ENCODE measurements around the gene SURF6. TPM values are rescaled to one million over a fixed set of nuclear protein-coding genes. Genes with fewer than 3 reads are reported as not detected.

The SURF6 gene
- total and polyA plus RNA-seq, 2 experiments from 2014 or later: 17.6 to 27.6 TPM

Small RNA genes lying within 50 kb of the gene (small RNA-seq; reads per million reads assigned to genes)
- gene RF00019 (ENCODE audit: low replicate concordance) (not detected), gene SNORD24 (ENCODE audit: low replicate concordance) (not detected), gene SNORD36A (ENCODE audit: low replicate concordance) (not detected), gene SNORD36B (ENCODE audit: low replicate concordance) (not detected), gene SNORD36C (ENCODE audit: low replicate concordance) (not detected)

Other genes with a start within 250 kb of the SURF6 start
- 15.5 and 20.3 TPM in 2 replicates for gene RALGDS, start 214.9 kb downstream of the SURF6 start, total RNA-seq (2014; rRNA removed; shearing (Covaris generic))
- 6.1 and 8.6 TPM in 2 replicates for gene RALGDS, start 214.9 kb downstream of the SURF6 start, polyA plus RNA-seq (2016; fragmentation: Nextera tagmentation; extraction: Ambion mirVana)
- 15.7 and 22.4 TPM in 2 replicates for gene GBGT1, start 172.3 kb downstream of the SURF6 start, total RNA-seq (2014; rRNA removed; shearing (Covaris generic))
- 3.7 and 4.9 TPM in 2 replicates for gene GBGT1, start 172.3 kb downstream of the SURF6 start, polyA plus RNA-seq (2016; fragmentation: Nextera tagmentation; extraction: Ambion mirVana)
- gene OBP2B, start 126.9 kb downstream of the SURF6 start, total RNA-seq (2014; rRNA removed; shearing (Covaris generic)): not detected in 2 replicates
- gene OBP2B, start 126.9 kb downstream of the SURF6 start, polyA plus RNA-seq (2016; fragmentation: Nextera tagmentation; extraction: Ambion mirVana): not detected in 2 replicates
- gene ABO, start 61.0 kb downstream of the SURF6 start, total RNA-seq (2014; rRNA removed; shearing (Covaris generic)): 0.16 and 0.28 TPM in 2 replicates
- gene ABO, start 61.0 kb downstream of the SURF6 start, polyA plus RNA-seq (2016; fragmentation: Nextera tagmentation; extraction: Ambion mirVana): 0.21 and 0.34 TPM in 2 replicates
- 79.2 and 85.7 TPM in 2 replicates for gene MED22, start 11.9 kb upstream of the SURF6 start, total RNA-seq (2014; rRNA removed; shearing (Covaris generic))
- gene MED22, start 11.9 kb upstream of the SURF6 start, polyA plus RNA-seq (2016; fragmentation: Nextera tagmentation; extraction: Ambion mirVana): 20.4 and 20.9 TPM in 2 replicates
- gene RPL7A, start 12.0 kb upstream of the SURF6 start, total RNA-seq (2014; rRNA removed; shearing (Covaris generic)): 2,020 and 2,188 TPM in 2 replicates
- 1,644 and 1,788 TPM in 2 replicates for gene RPL7A, start 12.0 kb upstream of the SURF6 start, polyA plus RNA-seq (2016; fragmentation: Nextera tagmentation; extraction: Ambion mirVana)
- gene SURF1, start 20.3 kb upstream of the SURF6 start, total RNA-seq (2014; rRNA removed; shearing (Covaris generic)): 21.6 and 39.1 TPM in 2 replicates
- gene SURF1, start 20.3 kb upstream of the SURF6 start, polyA plus RNA-seq (2016; fragmentation: Nextera tagmentation; extraction: Ambion mirVana): 51.5 and 52.6 TPM in 2 replicates
- 32.4 and 39.9 TPM in 2 replicates for gene SURF2, start 20.4 kb upstream of the SURF6 start, total RNA-seq (2014; rRNA removed; shearing (Covaris generic))
- gene SURF2, start 20.4 kb upstream of the SURF6 start, polyA plus RNA-seq (2016; fragmentation: Nextera tagmentation; extraction: Ambion mirVana): 100 and 104 TPM in 2 replicates
- gene SURF4, start 39.9 kb upstream of the SURF6 start, total RNA-seq (2014; rRNA removed; shearing (Covaris generic)): 242 and 261 TPM in 2 replicates
- gene SURF4, start 39.9 kb upstream of the SURF6 start, polyA plus RNA-seq (2016; fragmentation: Nextera tagmentation; extraction: Ambion mirVana): 66.3 and 67.7 TPM in 2 replicates
- not detected in 2 replicates for gene STKLD1, start 40.2 kb upstream of the SURF6 start, total RNA-seq (2014; rRNA removed; shearing (Covaris generic))
- 0.57 TPM in 1 of 2 replicates, not detected in the other for gene STKLD1, start 40.2 kb upstream of the SURF6 start, polyA plus RNA-seq (2016; fragmentation: Nextera tagmentation; extraction: Ambion mirVana)
- 34.3 and 36.3 TPM in 2 replicates for gene REXO4, start 81.8 kb upstream of the SURF6 start, total RNA-seq (2014; rRNA removed; shearing (Covaris generic))
- 31.1 and 38.1 TPM in 2 replicates for gene REXO4, start 81.8 kb upstream of the SURF6 start, polyA plus RNA-seq (2016; fragmentation: Nextera tagmentation; extraction: Ambion mirVana)
- 3.1 and 6.0 TPM in 2 replicates for gene ADAMTS13, start 86.2 kb upstream of the SURF6 start, total RNA-seq (2014; rRNA removed; shearing (Covaris generic))
- gene ADAMTS13, start 86.2 kb upstream of the SURF6 start, polyA plus RNA-seq (2016; fragmentation: Nextera tagmentation; extraction: Ambion mirVana): 4.4 and 6.0 TPM in 2 replicates
- 12.0 and 18.2 TPM in 2 replicates for gene CACFD1, start 123.8 kb upstream of the SURF6 start, total RNA-seq (2014; rRNA removed; shearing (Covaris generic))
- gene CACFD1, start 123.8 kb upstream of the SURF6 start, polyA plus RNA-seq (2016; fragmentation: Nextera tagmentation; extraction: Ambion mirVana): 4.5 and 5.8 TPM in 2 replicates
- 30.9 and 39.3 TPM in 2 replicates for gene SLC2A6, start 142.9 kb upstream of the SURF6 start, total RNA-seq (2014; rRNA removed; shearing (Covaris generic))
- gene SLC2A6, start 142.9 kb upstream of the SURF6 start, polyA plus RNA-seq (2016; fragmentation: Nextera tagmentation; extraction: Ambion mirVana): 17.5 and 17.6 TPM in 2 replicates
- not detected in 2 replicates for gene MYMK, start 188.8 kb upstream of the SURF6 start, total RNA-seq (2014; rRNA removed; shearing (Covaris generic))
- 0.54 TPM in 1 of 2 replicates, not detected in the other for gene MYMK, start 188.8 kb upstream of the SURF6 start, polyA plus RNA-seq (2016; fragmentation: Nextera tagmentation; extraction: Ambion mirVana)
- gene ADAMTSL2, start 198.5 kb upstream of the SURF6 start, total RNA-seq (2014; rRNA removed; shearing (Covaris generic)): 0.66 and 1.1 TPM in 2 replicates
- gene ADAMTSL2, start 198.5 kb upstream of the SURF6 start, polyA plus RNA-seq (2016; fragmentation: Nextera tagmentation; extraction: Ambion mirVana): 0.15 and 0.21 TPM in 2 replicates